GM19455 (cell line): Measurements from ENCODE around the gene RDM1.
"Not testable (repeated sequence)": the region's sequence is repeated elsewhere in the genome, so short reads cannot be mapped to it uniquely, and the experiment has no call there.

Source experiments
- ATAC-seq: cut with Tn5 transposase; IDR thresholded peaks from one replicate; pipeline ENCODE4 v1.9.1; 2021; ENCODE audit not compliant: unreplicated experiment

The RDM1 gene

GRCh38 chr17:35900708-35901480 lies 29.7 kb downstream of the RDM1 start:
- no peak for ATAC-seq

DNA sequence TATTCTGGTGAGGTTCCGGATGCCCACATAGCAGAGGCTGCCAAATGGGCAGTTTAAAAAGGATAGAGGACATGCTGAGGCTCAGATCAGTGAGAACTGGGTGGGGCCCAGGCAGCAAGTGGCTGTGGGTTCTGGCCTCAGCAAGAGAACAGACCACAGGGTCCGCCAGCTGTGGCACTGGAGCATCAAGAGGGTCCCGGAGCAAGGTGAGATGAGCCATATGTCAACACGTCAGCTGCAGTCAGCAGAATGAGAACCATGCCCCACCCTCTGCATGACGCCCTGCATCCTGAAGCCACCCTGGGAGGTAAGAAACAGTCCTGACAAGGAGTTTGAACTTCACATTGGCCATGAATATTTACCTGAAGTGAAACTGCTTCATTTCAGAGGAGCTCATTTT lies 30.3 kb downstream of the RDM1 start:
- ATAC-seq: no peak

GRCh38 chr17:35898283-35899070 lies 32.1 kb downstream of the RDM1 start:
- ATAC-seq: no peak

GRCh38 chr17:35897772-35898171 lies 32.8 kb downstream of the RDM1 start:
- not testable (repeated sequence) for ATAC-seq

DNA sequence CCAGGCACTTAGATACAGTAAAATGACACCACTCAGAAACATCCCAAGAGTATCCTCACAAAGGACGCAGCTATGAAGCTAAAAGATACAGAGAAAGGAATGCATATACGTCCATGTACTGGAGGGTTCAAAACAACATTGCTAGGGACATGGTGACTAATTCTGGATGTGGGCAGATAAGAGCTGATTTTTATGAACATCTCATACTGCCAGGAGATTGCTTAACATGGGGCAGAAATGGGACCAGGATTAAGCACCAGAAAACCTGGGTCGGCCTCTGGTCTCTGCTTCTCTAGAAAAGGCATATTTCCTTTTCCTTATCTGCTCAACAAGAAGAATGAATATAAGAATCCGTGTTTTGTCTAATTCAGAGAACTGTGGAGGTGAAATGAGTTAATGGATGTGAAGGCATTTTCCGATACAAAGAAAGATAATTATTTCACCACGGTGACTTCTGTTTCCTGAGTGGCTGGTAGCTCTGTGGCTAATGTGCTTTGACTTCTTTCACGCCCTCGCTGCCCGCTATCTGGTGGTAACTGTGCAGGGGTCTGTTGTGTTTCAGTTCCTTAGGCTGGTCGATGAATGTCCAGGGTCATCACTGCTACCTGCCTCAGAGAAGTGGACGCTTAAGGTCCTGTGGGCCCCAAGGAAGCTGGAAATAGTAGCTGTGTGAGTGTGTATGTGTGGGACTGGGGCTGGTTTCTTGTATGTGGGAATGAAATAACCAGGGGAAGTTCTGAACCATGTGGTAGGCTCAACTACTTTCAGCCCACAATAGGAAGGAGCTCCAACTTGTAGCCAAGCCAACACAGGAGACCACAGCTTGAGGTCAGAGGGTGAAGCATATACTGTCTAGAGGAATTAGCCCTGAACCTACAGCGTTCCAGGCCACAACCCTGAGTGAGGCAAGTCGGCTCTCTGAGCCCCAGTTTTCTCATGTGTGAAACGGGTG lies 34.7 kb downstream of the RDM1 start:
- no peak for ATAC-seq

GRCh38 chr17:35894206-35894605 lies 36.4 kb downstream of the RDM1 start:
- ATAC-seq: no peak

DNA sequence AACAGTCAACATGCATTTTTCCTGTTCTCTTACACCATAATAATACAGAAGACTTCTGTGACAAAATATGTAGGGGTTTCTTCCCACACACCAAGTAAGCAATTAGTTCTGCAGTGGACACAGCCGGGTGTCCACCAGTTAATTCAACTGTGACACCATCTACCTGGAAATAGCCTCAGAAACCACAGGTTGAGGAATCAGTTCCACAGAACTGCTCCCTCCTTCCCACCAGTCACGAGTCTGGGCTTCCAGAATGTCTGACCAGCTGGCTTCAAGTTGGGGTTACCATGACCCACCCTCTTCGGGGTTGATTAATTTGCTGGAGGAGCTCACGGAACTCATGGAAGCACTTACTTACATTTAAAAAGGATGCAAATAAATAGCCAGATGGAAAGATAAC lies 36.8 kb downstream of the RDM1 start:
- no peak for ATAC-seq

DNA sequence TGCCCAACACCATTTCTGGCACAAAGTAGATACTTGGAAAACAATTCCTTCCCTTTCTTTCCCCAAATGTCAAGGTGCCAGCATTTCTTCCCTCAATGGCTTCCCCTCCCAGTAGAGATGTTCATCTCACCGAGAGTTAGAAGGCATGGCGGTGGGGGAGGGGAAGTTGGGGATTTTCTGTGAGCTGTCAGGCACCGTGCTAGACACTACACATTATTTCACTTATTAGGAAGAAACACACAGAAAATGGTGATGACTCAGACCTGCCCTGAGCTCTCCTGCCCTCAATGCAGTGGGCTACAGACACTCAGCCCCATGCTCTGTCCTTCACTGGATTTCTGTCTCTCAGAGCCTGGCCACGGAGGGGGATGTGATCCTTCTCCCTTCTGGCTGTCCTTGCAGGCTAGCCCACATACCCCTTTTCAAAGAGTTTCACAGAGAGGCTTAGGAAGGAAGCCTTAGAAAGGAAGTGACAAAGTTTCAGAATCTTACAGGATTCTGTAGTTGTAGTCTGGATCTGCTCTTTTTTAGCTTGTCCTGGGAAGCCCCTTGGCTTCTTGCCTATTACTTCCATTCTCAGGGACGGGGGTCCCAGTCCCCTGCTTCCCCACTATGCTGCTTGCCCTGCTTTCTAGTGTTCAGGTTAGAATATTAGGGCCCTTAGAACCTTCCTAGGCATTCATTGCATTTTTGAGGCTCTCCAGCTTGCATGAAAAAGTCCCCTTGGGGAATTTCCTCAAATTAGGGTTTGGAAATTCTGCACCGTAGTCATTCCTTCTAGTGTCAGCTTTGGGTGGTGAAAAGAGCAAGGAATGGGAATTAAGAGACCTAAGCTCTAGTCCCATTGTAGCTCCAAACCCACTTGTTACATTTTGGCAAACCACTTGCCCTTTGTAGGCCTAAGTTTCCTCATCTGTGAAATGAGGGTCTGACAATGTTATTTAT lies 38.2 kb downstream of the RDM1 start:
- no peak for ATAC-seq

DNA sequence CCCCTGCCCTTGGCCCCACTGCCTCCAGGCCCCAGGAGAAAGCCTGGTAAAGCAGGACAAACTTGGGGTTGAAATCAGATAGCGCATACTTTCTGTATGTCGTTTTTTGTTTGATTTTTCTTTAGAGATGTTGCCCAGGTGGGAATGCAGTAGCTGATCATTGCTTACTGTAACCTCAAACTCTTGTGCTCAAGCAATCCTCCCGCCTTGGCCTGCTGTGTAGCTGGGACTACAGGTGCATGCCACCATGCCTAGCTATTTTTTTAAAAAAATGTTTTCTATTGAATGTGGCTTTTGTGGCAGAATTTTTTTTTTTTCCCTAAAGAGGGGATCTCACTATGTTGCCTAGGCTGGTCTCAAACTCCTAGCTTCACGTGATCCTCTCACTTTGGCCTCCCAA lies 39.3 kb downstream of the RDM1 start:
- ATAC-seq: no peak

DNA sequence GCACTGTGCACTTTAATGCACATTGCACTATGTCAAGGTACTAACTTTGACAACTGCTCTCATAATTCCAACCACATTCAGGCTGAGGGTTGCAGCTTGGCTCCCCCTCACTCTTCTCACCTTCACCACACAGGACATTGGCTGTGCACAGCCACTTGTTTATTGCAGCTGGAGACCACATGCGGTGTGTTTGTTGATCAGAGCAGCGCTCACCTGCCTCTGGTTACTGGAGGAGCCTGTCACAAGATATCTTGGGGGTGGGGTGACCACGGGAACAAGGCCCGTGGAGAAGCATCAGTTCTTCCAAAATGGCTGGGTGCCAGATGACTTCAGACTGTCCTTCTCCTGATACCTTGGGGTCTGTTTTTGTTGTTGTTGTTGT lies 39.8 kb downstream of the RDM1 start:
- no peak for ATAC-seq

GRCh38 chr17:35889818-35890773 lies 40.5 kb downstream of the RDM1 start:
- no peak for ATAC-seq

DNA sequence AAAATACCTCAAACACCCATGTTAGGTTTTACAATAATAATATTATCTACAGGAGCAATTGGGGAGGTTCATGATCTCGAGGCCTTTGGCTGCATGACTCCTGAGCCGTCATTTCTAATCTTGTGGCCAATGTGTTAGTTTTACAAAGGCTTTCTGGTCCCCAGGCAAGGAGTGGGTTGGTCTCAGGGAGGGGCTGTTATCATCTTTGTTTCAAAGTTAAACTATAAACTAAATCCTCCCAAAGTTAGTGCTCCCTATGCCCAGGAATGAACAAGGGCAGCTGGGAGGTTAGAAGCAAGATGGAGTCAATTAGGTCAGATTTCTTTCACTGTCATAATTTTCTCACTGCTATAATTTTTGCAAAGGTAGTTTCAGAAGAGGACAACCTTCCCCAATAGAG lies 41.3 kb downstream of the RDM1 start:
- ATAC-seq: no peak

DNA sequence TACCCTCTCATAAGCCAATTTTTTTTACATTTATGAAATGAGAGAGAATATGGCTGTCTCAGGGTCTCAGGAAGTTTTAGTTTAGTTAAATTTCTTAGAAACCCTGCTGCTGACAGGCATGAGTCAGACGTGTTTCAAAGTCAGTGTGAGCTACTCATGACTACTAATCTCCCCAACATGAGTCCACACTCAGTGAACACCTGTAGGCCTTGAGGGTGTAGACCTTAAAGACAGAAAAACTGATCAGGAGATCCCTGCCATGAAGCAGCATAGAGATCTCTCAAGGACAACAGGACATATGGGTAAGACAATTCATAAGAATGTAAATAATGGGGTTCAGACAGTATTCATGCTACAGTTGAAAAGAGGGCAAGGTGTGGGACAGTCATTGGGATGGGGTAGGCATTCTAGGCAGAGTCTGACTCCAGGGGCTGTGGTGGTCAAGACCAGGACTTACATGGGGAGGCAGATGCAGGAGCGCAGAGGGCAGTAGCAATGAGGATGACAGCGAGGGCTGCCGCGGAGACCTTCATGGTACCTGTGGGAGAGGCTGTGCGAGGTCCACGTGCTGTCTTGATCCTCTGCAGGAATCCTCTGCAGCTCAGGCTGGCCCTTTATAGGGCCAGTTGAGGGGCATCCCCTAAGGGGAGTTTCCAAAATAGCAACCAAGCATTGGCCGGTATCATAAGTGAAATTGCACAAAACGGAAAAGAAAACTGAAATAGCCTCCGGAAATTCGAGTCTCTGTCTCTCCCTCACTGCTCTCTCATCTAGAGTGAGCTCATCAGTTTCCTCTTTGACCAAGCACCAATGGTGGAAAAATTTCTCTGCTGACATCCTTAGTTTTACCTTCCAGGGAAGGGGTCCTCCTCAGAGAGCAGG lies 50.6 kb downstream of the RDM1 start, which contains the start of gene CCL5:
Gene CCL5 (minus strand): TSS at position 588 of the 882 bp plus-strand sequence.
- peak; percentile 87 for ATAC-seq

DNA sequence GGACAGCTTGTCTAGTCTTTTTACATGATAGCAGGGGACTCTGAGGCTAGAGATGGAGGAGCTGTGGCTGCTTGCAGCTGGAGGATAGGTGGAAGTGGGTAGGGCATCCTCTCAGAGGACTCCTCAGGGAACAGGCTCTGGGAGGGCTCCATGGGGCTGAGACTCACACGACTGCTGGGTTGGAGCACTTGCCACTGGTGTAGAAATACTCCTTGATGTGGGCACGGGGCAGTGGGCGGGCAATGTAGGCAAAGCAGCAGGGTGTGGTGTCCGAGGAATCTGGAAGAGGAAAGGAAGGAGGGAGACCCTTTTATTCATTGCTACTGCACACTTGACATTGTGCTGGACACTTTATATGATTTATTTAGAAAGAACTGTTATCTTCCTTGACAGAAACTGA lies 52.2 kb downstream of the RDM1 start:
- no peak for ATAC-seq

GRCh38 chr17:35877345-35878029 lies 53.1 kb downstream of the RDM1 start:
- ATAC-seq: no peak

DNA sequence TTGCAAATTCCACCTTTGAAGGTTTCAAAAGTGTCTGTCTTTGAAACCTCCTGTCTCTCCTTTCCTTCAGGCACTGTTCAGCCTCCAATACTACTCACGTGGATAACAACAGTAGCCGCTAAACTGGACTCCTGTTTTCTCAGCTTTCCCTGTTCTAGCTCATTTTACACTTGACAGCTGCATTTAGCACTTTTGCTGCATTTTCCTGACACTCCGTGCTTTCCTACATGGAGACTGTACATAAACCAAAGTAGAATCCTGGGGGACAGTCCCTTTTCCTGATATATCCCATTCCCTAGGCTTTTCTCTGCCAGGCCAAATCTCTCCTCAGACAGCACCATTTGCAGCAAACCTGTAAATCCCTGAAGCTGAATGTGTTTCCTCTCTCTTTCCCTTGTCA lies 54.0 kb downstream of the RDM1 start:
- ATAC-seq: no peak

GRCh38 chr17:35875800-35876139 lies 54.8 kb downstream of the RDM1 start:
- ATAC-seq: no peak
